NCI-H2227 (cell line): ENCODE results near the gene NGLY1.

Experiments used
- DNase-seq: peaks from one replicate; lab custom pipeline; 2025; ENCODE audit not compliant: unreplicated experiment; lab: John Stamatoyannopoulos, UW

Gene NGLY1

DNA sequence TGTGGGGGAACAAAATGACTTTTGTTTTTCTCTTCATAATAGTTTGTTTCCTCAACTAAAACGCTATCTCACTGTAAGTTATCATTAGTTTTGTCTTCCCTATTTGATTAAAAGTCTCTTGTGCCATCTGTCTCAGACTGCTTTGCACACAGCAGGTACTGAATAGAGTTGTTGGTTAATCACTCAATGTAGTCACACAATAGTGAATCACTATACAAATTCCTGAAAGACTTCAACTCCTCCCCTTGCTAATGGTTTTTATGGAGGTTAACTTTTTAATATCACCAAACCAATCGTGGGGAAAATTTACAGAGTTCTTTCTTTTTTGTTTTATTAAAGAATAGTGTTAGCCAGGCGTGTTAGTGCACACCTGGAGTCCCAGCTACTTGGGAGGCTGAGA, 2.6 kb upstream of the NGLY1 start:
- DNase-seq: no peak

DNA sequence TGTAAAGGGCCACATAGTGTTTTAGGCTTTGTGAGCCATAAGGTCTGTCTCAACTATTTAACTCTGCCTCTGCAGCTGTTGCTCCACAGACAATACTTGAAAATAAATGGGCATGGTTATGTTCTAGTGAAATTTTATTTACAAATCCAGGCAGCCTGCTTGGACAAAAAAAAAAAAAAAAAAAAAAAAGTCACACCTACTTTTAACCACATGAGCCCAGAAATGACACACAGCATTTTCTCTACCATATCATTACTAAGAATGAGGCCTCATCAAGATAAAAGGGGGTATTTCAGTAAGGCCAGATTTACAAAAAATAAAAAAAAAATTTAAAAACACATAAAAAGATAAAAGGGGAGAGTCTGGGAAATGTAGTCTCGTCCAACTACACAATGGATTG, 1.7 kb upstream of the NGLY1 start:
- DNase-seq: peak; percentile 13

DNA sequence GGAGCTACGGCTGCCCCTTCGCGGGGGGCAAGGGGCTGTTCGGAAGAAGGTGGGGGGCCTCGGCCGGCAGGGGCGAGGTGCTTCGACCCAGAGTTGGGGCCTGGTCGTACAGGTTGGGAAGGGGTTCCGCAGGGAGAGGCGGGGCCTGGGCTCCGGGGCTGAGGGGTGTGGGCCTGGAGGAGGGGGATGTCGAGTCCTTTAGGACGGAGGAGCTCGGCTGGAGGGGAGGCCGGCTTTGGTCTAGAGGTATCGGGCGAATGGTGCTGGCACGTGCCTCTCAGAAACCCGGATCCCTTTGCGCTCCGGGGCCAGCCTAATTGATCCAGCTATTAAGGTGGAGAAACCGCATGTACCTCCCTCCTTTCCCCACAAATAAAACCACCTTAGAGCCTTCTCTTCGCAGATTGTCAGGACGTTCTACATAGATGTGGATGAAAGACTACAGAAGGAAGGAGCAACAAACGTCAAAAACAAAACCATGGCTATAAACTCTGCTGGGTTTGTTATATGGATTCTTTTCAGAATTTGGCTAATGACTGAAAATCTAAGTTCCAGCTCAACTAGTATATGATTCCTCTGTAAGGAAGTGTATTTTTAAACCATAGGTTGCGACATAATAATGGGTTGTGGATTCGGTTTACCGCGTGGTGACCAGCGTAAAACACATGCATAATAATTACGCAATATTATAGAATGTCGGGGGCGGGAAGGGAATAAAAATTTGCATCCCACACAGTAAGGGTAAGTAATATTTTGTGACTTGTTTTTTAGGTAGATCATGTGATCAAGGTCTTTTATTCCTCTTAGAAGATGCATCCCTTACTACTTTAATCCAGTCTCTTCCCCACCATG, 644 bp upstream of the NGLY1 start:
- peak; percentile 66 for DNase-seq

DNA sequence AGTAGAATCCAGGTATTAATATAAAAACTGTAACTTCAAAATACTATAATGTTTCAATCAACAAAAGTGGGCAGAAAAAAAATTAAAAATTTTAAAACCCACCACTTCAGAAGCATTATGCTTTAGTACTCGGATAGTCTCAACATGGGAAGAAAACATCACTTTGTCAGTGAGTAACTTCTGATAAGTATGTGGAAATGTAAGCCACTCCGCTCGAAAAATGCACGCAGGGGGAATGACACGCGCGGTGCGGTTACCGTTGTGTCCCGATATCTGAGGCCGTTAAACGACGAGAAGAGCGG, 656 bp downstream of the NGLY1 start:
- DNase-seq: no peak

DNA sequence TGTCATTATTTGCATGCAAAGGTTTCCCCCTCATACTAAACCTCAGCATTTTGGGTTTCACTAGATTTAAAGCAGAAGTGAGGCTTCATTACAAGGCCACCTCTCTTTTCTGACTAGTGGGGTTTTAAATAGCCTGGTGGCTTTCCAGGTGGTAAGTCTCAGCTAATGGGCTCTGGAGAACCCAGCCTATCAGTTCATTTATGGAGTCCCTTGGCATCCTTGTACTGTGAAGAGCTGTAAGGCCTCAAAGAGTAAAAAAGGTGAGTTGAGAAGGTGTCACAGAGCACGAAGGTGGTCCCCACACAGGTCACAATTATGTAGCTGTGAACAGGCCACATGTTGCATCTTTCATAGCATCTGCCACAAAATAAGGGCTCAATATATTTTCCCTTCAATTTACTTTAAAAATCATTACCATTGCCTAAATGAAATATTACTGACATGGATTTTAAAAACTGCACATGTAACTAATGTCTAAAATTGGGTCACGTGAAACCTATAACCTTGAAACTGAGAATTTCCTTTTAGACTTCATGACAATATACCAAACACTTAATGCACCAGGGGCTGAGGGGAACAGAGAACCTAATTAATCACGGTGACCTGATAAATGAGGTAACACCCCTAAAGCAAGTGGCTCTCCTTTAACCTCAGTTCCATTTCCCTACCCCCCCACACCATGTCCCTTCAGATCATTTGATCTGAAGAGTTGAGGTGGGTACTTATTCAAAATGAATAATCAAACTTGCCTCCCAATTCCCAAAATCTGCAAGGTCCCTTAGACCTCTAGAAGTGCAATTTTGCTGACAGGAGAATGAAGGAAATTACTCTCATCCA, 1.3 kb downstream of the NGLY1 start:
- DNase-seq: no peak

DNA sequence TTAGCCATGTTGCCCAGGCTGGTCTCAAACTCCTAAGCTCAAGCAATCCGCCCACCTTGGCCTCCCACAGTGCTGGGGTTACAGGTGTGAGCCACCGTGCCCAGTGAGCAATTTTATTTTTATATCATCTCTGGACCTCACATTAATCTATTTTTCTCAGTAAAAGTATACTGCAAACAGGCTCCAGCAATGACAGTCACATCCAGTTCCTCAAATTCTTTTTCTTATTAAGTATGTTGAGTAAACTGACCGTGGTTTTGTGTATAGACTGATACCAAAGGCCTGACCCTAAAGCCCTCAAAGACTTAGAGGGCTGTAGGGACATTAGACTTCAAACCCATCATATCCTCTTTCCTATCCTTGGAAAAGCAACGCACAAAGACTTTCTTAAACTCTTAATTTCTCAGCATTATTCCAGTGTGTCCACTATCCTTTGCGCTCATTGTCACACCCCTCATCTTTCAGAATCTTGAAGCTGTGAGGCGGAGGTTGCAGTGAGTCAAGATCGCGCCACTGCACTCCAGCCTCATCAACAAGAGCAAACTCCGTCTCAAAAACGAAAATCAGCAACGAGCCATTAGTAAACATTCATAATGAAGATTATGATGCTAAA, 2.0 kb downstream of the NGLY1 start:
- no peak for DNase-seq

DNA sequence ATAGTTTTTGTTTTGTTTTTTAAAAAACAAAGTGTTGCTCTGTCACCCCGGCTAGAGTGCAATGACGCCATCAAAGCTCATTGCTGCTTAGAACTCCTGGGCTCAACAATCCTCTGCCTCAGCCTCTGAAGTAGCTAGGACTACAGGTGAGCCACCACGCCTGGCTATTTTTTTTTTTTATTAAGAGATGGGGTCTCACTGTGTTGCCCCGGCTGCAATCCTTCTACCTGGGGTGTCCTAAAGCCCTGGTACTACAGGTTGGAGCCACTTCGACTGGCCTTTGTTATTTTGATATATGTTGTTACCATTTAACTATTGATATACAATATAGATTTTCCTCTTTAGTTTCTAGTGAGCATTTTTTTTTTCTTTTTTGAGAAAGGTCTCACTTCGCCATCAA, 2.6 kb downstream of the NGLY1 start:
- no peak for DNase-seq

DNA sequence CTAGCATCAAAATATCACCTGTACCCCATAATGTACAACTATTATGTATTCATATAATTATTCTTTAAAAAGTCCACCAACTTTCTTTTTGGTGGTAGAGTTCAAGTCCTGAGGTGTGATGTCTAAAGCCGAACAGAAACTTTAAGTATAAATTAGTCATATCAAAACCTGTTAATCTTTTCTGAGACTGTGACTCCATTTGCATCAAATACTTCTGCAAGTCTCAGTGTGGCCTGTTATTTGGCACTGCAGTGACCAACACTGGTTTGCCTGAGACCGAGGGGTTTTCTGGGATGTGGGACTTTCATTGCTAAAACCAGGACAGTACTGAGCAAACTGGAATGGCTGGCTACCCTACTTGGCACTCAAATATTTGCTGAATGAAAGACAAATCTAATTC, 7.3 kb downstream of the NGLY1 start:
- DNase-seq: no peak

DNA sequence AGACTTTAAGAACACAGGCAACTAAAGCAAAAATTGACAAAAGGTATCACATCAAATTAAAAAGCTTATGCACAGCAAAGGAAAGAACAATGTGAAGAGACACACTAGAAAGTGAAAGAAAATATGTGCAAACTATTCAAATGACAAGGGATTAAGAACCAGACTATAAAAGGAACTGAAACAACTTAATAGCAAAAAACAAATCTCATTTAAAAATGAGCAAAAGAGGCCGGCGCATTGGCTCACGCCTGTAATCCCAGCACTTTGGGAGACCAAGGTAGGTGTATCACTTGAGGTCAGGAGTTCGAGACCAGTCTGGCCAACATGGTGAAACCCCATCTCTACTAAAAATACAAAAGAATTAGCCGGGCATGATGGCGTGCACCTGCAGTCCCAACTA, 14.4 kb downstream of the NGLY1 start:
- no peak for DNase-seq

DNA sequence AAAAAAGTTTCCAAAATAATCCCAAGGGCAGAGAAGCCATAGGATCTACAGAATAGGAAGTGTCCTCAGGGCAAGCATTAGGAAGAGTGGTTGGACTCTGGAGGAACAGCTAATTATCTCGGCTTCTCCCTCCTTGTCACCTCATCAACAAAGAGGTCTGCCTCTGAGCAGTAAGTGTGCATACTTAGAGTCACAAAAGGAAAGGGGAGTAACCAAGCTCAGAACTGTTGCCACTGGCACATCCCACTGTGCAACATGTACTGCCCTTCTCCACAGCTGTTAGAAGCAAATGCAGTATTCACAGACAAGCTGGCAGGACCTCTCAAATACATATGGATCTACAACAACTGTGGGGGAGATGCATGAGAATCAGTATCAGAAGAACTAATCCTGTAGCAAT, 31.5 kb downstream of the NGLY1 start:
- DNase-seq: no peak

DNA sequence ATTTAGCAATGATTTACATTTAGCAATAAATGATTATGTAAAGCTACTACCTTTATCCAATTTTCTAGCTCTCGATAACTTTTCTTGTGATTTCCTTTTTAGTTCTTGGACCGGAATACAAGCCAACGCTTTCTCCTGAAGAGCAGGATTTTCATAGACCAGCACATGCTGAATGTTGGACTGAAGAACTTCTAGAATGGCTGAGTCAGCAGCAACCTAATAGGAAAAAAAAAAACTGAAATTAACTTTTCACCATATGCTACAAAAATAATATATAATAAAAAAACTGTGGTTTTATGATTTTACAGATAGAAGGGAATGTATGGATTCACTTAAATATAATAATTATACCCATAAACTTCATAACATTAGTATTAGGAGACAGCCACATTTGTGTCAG, 32.2 kb downstream of the NGLY1 start:
- no peak for DNase-seq

DNA sequence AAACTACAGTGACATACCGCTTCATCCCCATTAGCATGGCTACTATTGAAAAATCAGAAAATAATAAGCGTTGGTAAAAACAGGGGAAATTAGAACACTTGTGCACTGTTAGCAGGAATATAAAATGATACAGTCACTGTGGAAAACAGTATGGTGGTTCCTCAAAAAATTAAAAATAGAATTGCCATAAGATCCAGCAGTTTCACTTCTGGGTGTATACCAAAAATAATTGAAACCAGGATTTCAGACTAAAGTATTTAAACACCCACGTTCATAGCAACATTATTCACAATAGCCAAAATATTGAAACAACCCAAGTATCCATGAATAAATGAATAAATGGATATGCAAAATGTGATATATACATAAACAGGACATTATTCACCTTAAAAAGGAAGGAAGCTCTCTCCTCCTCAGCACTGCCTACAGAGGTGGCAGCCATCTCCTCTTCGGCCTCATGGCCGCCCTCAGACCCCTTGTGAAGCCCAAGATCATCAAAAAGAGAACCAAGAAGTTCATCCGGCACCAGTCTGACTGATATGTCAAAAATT, 34.1 kb downstream of the NGLY1 start:
- DNase-seq: no peak

DNA sequence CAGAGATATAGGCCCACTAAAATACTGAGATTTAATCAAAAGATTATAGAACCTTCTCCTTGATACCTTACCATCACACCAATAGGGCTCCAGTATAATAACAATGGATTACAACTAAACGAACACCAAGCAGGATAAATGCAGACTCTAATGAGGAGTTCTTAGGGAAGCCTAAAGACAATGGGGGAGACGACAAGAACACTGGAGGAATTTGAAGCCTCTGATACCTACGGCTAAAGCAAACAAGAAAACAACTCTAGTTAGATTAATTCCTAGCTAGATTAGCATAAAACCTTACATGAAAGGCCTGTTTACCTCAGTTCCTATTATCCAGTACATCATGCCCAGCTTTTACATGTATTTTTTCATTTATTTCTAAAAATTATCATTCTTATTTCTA, 35.1 kb downstream of the NGLY1 start:
- no peak for DNase-seq

DNA sequence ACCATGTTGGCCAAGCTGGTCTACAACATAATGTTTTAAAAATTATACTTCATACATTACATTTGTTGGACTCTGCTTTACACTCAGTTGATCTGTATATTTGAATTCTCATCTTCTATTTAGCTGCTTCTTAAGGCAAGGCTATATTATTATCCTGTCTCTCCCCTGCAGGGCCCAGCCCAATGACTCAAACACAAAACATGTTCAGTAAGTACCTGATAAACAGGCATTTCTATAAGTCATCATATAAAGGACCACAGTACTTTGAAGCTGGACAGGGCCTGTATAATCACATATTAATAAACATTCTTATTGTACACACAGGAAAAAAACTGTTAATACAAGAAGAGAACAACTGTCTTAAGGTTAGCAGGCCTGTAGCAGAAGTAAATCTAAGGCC, 36.2 kb downstream of the NGLY1 start:
- DNase-seq: no peak

DNA sequence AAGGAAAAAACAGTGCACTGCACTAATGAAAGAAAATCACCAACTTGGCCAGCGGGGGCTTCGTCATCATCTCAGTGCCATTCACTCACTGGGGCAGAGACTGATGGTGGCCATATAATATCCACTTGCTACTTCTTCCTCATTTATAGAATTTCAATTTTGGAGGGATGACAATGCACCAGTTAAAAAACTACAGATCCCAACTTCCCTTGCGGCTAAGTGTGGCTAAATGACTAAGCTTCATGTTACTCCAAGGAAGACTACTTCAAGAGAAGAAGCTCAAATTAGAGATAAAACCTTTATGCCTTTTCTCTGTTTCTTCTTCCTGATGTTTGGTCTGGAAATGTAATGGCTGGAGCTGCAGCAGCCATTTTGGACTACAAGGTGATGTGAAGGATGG, 38.8 kb downstream of the NGLY1 start:
- no peak for DNase-seq

DNA sequence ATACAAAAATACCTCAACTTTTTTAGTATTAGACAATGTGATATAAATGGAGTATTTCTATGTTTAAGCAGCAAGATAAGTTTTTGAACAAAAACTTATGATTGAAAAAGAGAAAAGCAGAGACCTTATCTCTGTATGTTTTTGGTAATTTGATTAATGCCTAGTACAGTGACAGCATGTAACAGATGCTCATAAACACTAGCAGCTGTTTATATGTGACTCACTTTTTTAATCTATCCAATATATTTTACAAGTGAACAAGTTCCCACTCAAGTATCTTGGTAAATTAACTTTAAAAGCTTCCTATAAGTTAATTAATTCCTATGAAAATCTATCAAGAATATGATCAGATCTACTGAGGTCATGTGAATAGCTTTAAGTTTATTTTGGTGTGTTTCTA, 55.1 kb downstream of the NGLY1 start:
- DNase-seq: no peak

DNA sequence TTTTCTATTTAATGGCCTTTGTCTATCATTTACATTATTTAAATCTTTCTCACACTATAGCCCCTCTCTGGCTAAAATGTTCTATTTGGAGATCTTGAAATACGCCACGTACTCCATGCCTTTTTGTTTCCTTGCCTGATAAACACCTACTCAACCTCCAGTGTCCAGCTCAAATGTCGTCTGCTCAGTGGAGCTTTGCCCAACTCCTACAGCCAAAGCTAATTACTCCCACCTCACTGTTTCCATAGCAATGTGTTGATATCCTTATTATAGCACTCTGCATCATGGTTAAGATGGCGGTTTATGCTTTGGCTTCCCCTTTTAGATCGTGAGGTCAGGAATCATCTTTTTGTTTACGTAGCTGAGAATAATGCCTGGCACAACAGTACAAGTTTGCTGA, 55.9 kb downstream of the NGLY1 start:
- DNase-seq: no peak

DNA sequence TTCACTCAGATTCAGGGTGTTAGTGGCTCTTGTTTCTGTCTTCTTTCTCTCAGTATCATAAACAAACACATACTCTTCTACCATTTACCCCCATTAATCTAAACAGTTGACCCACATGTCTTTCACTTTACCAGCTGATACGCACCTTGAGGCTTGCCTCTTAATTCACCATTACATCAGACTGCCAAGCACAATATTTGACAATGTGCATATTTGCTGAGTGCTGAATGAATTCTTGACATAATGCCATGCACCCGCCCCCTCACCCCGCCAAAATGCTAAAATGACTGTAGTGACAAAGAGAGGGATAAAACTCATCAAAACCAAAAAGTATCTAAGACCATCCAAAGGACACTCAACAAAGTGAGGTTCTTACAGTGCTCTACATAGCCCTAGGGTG, 57.4 kb downstream of the NGLY1 start:
- DNase-seq: no peak

DNA sequence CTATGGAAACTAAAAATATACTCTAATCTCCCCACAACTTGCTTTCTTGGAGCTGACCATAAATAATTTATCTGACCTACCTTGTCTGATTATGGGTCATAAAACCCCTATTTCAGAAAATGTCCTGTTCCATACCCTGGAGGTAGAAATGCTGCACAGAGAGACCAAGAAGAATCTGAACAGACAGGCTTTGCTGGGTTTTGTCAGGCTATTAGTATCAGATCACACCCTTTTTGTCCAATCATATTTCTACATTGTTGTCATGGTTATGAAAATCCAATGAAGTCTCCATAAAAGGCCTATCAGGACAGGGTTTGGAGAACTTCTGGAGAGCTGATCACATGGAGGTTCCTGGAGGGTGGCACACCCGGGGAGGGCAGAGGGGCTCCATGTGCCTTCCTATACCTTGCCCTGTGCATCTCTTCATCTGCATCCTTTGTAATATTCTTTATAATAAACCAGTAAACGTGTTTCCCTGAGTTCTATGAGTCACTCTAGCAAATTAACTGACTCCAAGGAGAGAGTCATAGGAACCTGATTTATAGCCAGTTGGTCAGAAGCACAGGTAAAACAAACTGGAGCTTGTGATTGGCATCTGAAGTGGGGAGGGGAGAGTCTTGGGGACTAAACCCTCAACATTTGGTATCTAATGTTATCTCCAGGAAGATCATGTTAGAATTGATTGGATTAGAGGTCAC, 58.1 kb downstream of the NGLY1 start:
- DNase-seq: no peak

DNA sequence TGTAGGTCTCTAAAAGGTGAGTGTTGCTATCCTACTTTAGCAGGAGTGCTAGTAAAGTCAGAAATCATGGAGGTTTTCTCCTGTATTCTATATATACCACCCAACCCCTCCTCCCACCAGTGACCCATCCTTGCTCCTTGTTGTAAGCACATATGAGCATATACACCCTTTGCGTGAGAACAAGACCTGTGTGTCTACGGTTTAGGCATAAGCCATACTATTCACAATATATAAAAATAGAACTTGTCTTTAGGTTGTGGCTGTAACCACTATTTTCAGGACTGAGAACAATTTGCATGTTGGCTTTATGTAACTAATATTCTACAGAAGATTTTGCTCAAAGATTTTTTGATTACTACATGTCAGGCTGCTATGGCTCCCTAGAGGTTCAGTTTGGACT, 59.4 kb downstream of the NGLY1 start:
- DNase-seq: no peak

DNA sequence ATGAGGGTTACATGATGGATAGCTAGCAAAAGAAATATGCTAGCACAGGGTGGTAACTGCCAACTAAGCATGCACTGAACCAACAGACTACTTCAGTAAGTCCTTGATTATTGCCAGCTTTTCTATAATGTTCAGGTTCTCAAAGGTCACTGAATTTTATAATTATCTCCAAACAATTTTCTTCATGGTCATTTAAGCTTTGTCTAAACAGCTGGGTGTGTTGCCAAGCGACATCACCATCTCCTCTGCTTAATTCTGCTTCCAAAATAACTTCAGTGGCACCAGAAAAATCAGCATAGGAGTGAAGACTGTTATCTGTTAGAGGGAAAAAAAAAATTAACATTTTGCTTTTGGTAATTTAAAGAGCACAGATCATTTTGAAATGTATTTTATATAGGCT, 63.9 kb downstream of the NGLY1 start:
- DNase-seq: no peak
